Psoas muscle (tissue), 8 donors: Measurements from ENCODE around the gene SERPINI1. TPM values are rescaled to one million over a fixed set of nuclear protein-coding genes. Genes with fewer than 3 reads are reported as not detected.

ENCODE experiments used
- ATAC-seq, 4 donors: fragments of 200-7000 bp; cut with Tn5 transposase; one replicate each; pipeline ENCODE4 v1.9.1; 2020; ENCODE audit warnings: moderate library complexity in 3 of 4, mild to moderate bottlenecking in 2 of 4
- DNase-seq, 2 donors: peaks; one replicate each; pipeline ENCODE4 v3.0.0-alpha.2; 2020
- H3K27ac ChIP-seq: fragments of 200-600 bp; one replicate; pipeline ENCODE4 v1.8.0; 2022
- H3K27me3 ChIP-seq, 3 donors: fragments of 200-600 bp in 1 of 3; one replicate each; pipeline versions ENCODE4 v1.6.1 to v1.8.0; 2013 to 2022; ENCODE audit warnings: low read length in 2 of 3, mild to moderate bottlenecking in 2 of 3, moderate library complexity in 1 of 3; ENCODE audit not compliant: insufficient read depth in 3 of 3
- H3K36me3 ChIP-seq, 2 donors: fragments of 200-600 bp in 1 of 2; one replicate each; pipeline versions ENCODE4 v1.6.1 to v1.8.0; 2013 to 2022; ENCODE audit warnings: low read depth in 1 of 2, mild to moderate bottlenecking in 1 of 2, moderate library complexity in 1 of 2; ENCODE audit not compliant: insufficient read depth in 1 of 2
- H3K4me1 ChIP-seq: fragments of 200-600 bp; one replicate; pipeline ENCODE4 v1.8.0; 2022
- H3K4me3 ChIP-seq: fragments of 200-600 bp; one replicate; pipeline ENCODE4 v1.8.0; 2022; ENCODE audit warnings: mild to moderate bottlenecking
- H3K9me3 ChIP-seq: fragments of 200-600 bp; one replicate; pipeline ENCODE4 v1.8.0; 2022
- WGBS, 3 donors: extraction: QIAGEN DNeasy Blood & Tissue Kit; methylation state at CpG; one replicate each; pipeline versions ENCODE4 v1.1.6 to v1.1.7; 2013; 5-methylcytosine and 5-hydroxymethylcytosine counted together
- intact Hi-C, 2 donors: fragments of 100-400 bp; cut with DNase I; formaldehyde crosslinking; loops; one replicate each; pipeline versions ENCODE4 v1.11.0 to v1.14.2; 2022
- polyA plus RNA-seq, 3 donors: library from polyadenylated mRNA; stranded (reverse); fragments of 200-250 nt; gene quantifications; one replicate each; pipeline ENCODE4 v1.2.3, GENCODE V29; 2013
- total RNA-seq, 4 donors: library from RNA; stranded (reverse); fragmentation: NEBNext Ultra II Directional in 2 of 4; extraction: Animal tissue kit (Norgen Biotek cat#: 25700) in 2 of 4; gene quantifications; one replicate each; pipeline versions ENCODE4 v1.2.1 to v1.2.4, GENCODE V29; 2021 to 2023
- TF ChIP-seq, protein P1 (sequence below): fragments of 200-600 bp; IDR thresholded peaks from one replicate; pipeline ENCODE4 v1.8.0; 2022; ENCODE audit warnings: antibody characterized with exemption
- donor health status: healthy with polysubstance abuse.
- donor health status: DM: no; HTN: no; CAD: no; lungs with moderate emphysema.
- donor health status: Bipolar disorder and iron deficiency.
- donor health status: healthy.
- donor health status: DM: yes; HTN: yes; CAD: no.
- donor health status: DM: no; HTN: no; CAD: no.
- donor health status: DM: no; HTN: no; CAD: no.
- donor health status: DM: yes; HTN: yes; CAD: no.

SERPINI1 gene
- total and polyA plus RNA-seq, 7 donors, result 1.8 to 5.0 (median 3.4) TPM

DNA sequence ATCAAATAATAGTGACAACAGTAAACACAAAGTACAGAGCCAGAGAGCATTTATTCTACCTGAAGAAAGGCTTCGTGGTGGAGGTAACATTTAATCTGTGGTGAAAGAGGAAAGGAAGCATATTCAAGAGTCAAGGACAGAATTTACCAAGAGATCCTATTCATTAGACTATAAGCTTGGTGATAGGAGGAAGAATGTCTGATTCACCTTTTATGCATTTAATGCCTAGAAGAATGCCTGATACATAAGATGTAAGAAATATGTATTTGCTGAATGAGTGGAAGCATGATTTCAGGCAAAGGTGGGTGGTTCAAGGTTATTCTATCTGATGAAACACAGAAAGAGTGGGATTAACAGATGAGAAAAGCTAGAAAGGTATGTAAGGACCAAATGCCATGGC lies 119.8 kb downstream of the SERPINI1 start:
- ATAC-seq (no peak), DNase-seq (no peak)
- Histone ChIP-seq H3K4me1 (no peaks in the 10 kb centered on the region), H3K36me3 (no peaks in the 10 kb centered on the region), H3K4me3 (no peak overlapping the region), H3K27me3 (no peaks in the 10 kb centered on the region), H3K27ac (no peak overlapping the region), H3K9me3 (no peaks in the 10 kb centered on the region)
- intact Hi-C loops, result no loop called here
- TF ChIP-seq, protein P1, sequence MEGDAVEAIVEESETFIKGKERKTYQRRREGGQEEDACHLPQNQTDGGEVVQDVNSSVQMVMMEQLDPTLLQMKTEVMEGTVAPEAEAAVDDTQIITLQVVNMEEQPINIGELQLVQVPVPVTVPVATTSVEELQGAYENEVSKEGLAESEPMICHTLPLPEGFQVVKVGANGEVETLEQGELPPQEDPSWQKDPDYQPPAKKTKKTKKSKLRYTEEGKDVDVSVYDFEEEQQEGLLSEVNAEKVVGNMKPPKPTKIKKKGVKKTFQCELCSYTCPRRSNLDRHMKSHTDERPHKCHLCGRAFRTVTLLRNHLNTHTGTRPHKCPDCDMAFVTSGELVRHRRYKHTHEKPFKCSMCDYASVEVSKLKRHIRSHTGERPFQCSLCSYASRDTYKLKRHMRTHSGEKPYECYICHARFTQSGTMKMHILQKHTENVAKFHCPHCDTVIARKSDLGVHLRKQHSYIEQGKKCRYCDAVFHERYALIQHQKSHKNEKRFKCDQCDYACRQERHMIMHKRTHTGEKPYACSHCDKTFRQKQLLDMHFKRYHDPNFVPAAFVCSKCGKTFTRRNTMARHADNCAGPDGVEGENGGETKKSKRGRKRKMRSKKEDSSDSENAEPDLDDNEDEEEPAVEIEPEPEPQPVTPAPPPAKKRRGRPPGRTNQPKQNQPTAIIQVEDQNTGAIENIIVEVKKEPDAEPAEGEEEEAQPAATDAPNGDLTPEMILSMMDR, result no peak
- 70 to 82% (median 71%) methylated on average over 1 of the region's 1 CpG for WGBS, 3 donors

GRCh38 chr3:167858865-167859264 lies 123.3 kb downstream of the SERPINI1 start:
- ATAC-seq (no peak), DNase-seq (no peak)
- Histone ChIP-seq H3K27me3 (no peaks in the 10 kb centered on the region), H3K36me3 (no peaks in the 10 kb centered on the region), H3K27ac (no peak overlapping the region), H3K4me3 (no peak overlapping the region), H3K9me3 (no peaks in the 10 kb centered on the region), H3K4me1 (peaks cover 3% of the 10 kb centered on the region)
- intact Hi-C loops, result no loop called here
- WGBS, 3 donors, result 89 to 96% (median 93%) methylated on average over 2 of the region's 2 CpGs
- TF ChIP-seq, protein P1, result no peak

GRCh38 chr3:167859610-167860009 lies 124.1 kb downstream of the SERPINI1 start:
- H3K27me3 ChIP-seq, result no peaks in the 10 kb centered on the region
- 68 to 81% (median 73%) methylated on average over 1 of the region's 1 CpG for WGBS, 3 donors
- TF ChIP-seq, protein P1, result no peak

GRCh38 chr3:167861649-167862048 lies 126.1 kb downstream of the SERPINI1 start:
- WGBS, 3 donors, result 41 to 50% (median 41%) methylated on average over 3 of the region's 3 CpGs
- H3K36me3 ChIP-seq, result no peaks in the 10 kb centered on the region
- ATAC-seq, result no peak
- H3K27me3 ChIP-seq, result no peaks in the 10 kb centered on the region
- peaks cover 8% of the 10 kb centered on the region for H3K4me1 ChIP-seq
- TF ChIP-seq, protein P1, result no peak
- no peak for DNase-seq
- no peak overlapping the region for H3K27ac ChIP-seq
- intact Hi-C loops, result no loop called here
- H3K9me3 ChIP-seq, result no peaks in the 10 kb centered on the region
- H3K4me3 ChIP-seq, result no peak overlapping the region

More at GRCh38 chr3:167859610-167860009, 124.1 kb downstream of the SERPINI1 start:
- intact Hi-C loops, result no loop called here
- H3K4me1 ChIP-seq, result peaks cover 8% of the 10 kb centered on the region
- H3K4me3 ChIP-seq, result no peak overlapping the region
- H3K36me3 ChIP-seq, result no peaks in the 10 kb centered on the region
- no peak for DNase-seq
- ATAC-seq, result no peak
- no peaks in the 10 kb centered on the region for H3K9me3 ChIP-seq
- H3K27ac ChIP-seq, result no peak overlapping the region

DNA sequence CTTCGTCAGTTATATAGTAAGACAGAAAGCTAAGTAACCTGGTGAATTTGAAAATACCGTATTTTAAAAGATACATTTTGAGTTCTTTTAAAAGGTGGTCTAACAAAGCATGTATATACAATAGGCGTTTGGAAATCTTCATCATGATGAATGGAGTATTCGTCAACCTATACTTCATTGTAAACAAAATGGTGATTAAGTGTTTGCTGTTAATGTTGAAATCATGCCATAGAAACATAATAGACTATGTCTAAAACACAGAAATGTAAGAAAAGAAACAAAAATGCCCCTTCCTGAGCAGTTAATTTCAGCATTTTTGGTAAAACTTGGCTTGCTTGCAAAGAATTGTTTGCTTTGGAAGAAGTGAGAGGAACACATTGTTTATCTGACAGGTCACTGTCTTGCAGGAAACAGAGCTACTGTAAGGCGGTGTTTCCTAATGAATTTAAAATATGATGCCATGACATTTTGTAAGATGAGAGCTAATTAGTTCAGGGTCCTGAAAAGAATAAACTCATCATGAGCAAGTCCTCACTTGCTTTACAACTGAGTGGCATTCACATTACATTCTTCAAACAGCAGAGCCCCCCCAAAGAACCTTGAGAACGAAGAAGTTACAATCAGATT lies 126.7 kb downstream of the SERPINI1 start:
- 67 to 70% (median 68%) methylated on average over 6 of the region's 6 CpGs for WGBS, 3 donors
- TF ChIP-seq, protein P1, result no peak
- no peak overlapping the region for H3K27ac ChIP-seq
- no peaks in the 10 kb centered on the region for H3K27me3 ChIP-seq
- no peak for ATAC-seq
- no peak for DNase-seq
- intact Hi-C loops, result no loop called here
- H3K4me1 ChIP-seq, result peaks cover 8% of the 10 kb centered on the region
- H3K9me3 ChIP-seq, result no peaks in the 10 kb centered on the region
- no peaks in the 10 kb centered on the region for H3K36me3 ChIP-seq
- no peak overlapping the region for H3K4me3 ChIP-seq
